Central memory CD8-positive, alpha-beta T cell (primary cell): ENCODE measurements around the gene IL10RA.
A peak's percentile ranks its signal among the peaks of the same experiment; 100 is the strongest.

Experiments
- ATAC-seq: fragments of 150-1000 bp; cut with Tn5 transposase; replicated peaks from 2 replicates; pipeline ENCODE4 v1.10.0; 2022; ENCODE audit warnings: mild to moderate bottlenecking, moderate FRiP score, moderate number of reproducible peaks; ENCODE audit not compliant: poor library complexity, severe bottlenecking; ENCODE audit errors: extremely low read depth
- DNase-seq, 2 donors: peaks; one replicate each; pipeline ENCODE4 v3.0.0; 2021; ENCODE audit warnings: low spot score in 2 of 2
- H3K27ac Mint-ChIP-seq: one replicate; pipeline ENCODE4 v1.8.0; 2022; ENCODE audit warnings: low read depth, mild to moderate bottlenecking, moderate library complexity, mixed read lengths
- H3K27me3 Mint-ChIP-seq: one replicate; pipeline ENCODE4 v1.8.0; 2022; ENCODE audit warnings: mixed read lengths
- H3K36me3 Mint-ChIP-seq: one replicate; pipeline ENCODE4 v1.8.0; 2022; ENCODE audit warnings: mild to moderate bottlenecking, moderate library complexity, mixed read lengths; ENCODE audit not compliant: insufficient read depth
- H3K4me1 Mint-ChIP-seq: one replicate; pipeline ENCODE4 v1.8.0; 2022; ENCODE audit warnings: mixed read lengths
- H3K4me3 Mint-ChIP-seq: one replicate; pipeline ENCODE4 v1.8.0; 2022; ENCODE audit warnings: mild to moderate bottlenecking, moderate library complexity, mixed read lengths
- H3K9me3 Mint-ChIP-seq: one replicate; pipeline ENCODE4 v1.8.0; 2022; ENCODE audit warnings: mixed read lengths

IL10RA gene

GRCh38 chr11:117983163-117983475 lies 3.1 kb upstream of the IL10RA start:
- Mint-ChIP-seq H3K4me1 (peaks cover 72% of the 10 kb centered on the region), H3K27me3 (no peaks in the 10 kb centered on the region), H3K4me3 (no peak overlapping the region), H3K27ac (peak overlapping the region; percentile 98), H3K36me3 (peaks cover 35% of the 10 kb centered on the region), H3K9me3 (no peaks in the 10 kb centered on the region)
- ATAC-seq (no peak), DNase-seq (no peak)

- Mint-ChIP-seq H3K4me3 (peak overlapping the region; percentile 98), H3K9me3 (no peaks in the 10 kb centered on the region), H3K4me1 (peaks cover 80% of the 10 kb centered on the region), H3K36me3 (peaks cover 49% of the 10 kb centered on the region), H3K27me3 (no peaks in the 10 kb centered on the region), H3K27ac (peak overlapping the region; percentile 98)
- DNase-seq (no peak), ATAC-seq (no peak)
These were observed 1.7 kb upstream of the IL10RA start for GRCh38 chr11:117984476-117984875.

GRCh38 chr11:117986981-117987574 lies 884 bp downstream of the IL10RA start:
- Mint-ChIP-seq H3K9me3 (no peaks in the 10 kb centered on the region), H3K36me3 (peaks cover 69% of the 10 kb centered on the region), H3K4me1 (peaks cover 88% of the 10 kb centered on the region), H3K27me3 (no peaks in the 10 kb centered on the region), H3K4me3 (peak overlapping the region; percentile 98), H3K27ac (peak overlapping the region; percentile 98)
- ATAC-seq (peak; percentile 59), DNase-seq (peak in 1 of 2 donors; percentile 56)

GRCh38 chr11:117989351-117990102 lies 3.3 kb downstream of the IL10RA start:
- peak overlapping the region; percentile 98 for H3K4me3 Mint-ChIP-seq
- H3K4me1 Mint-ChIP-seq: peaks cover 92% of the 10 kb centered on the region
- H3K36me3 Mint-ChIP-seq: peaks cover 90% of the 10 kb centered on the region
- no peaks in the 10 kb centered on the region for H3K27me3 Mint-ChIP-seq
- H3K27ac Mint-ChIP-seq: peak overlapping the region; percentile 98
- DNase-seq (no peak), ATAC-seq (no peak)
- H3K9me3 Mint-ChIP-seq: no peaks in the 10 kb centered on the region

GRCh38 chr11:117992136-117992535 lies 5.9 kb downstream of the IL10RA start:
- DNase-seq: no peak
- ATAC-seq: no peak
- peak overlapping the region; percentile 98 for H3K27ac Mint-ChIP-seq
- H3K4me1 Mint-ChIP-seq: peaks cover 92% of the 10 kb centered on the region
- H3K36me3 Mint-ChIP-seq: peaks cover 98% of the 10 kb centered on the region
- no peaks in the 10 kb centered on the region for H3K27me3 Mint-ChIP-seq
- peak overlapping the region; percentile 98 for H3K4me3 Mint-ChIP-seq
- H3K9me3 Mint-ChIP-seq: no peaks in the 10 kb centered on the region

- ATAC-seq: no peak
- no peaks in the 10 kb centered on the region for H3K9me3 Mint-ChIP-seq
These were observed 6.4 kb downstream of the IL10RA start for GRCh38 chr11:117992620-117993019.

GRCh38 chr11:117993988-117994745 lies 8.0 kb downstream of the IL10RA start:
- peak overlapping the region; percentile 98 for H3K4me3 Mint-ChIP-seq
- peaks cover 97% of the 10 kb centered on the region for H3K36me3 Mint-ChIP-seq
- no peaks in the 10 kb centered on the region for H3K27me3 Mint-ChIP-seq
- ATAC-seq (peak; percentile 7), DNase-seq (no peak)
- H3K27ac Mint-ChIP-seq: peak overlapping the region; percentile 72
- no peaks in the 10 kb centered on the region for H3K9me3 Mint-ChIP-seq
- H3K4me1 Mint-ChIP-seq: peaks cover 92% of the 10 kb centered on the region

More at GRCh38 chr11:117992620-117993019, 6.4 kb downstream of the IL10RA start:
- Mint-ChIP-seq H3K4me1 (peaks cover 92% of the 10 kb centered on the region), H3K27me3 (no peaks in the 10 kb centered on the region), H3K36me3 (peaks cover 98% of the 10 kb centered on the region), H3K4me3 (peak overlapping the region; percentile 98), H3K27ac (peak overlapping the region; percentile 72)
- DNase-seq: no peak

- peaks cover 97% of the 10 kb centered on the region for H3K36me3 Mint-ChIP-seq
- H3K27ac Mint-ChIP-seq: peak overlapping the region; percentile 85
- DNase-seq (no peak), ATAC-seq (no peak)
- H3K9me3 Mint-ChIP-seq: no peaks in the 10 kb centered on the region
- H3K27me3 Mint-ChIP-seq: no peaks in the 10 kb centered on the region
- H3K4me1 Mint-ChIP-seq: peaks cover 92% of the 10 kb centered on the region
- peak overlapping the region; percentile 37 for H3K4me3 Mint-ChIP-seq
These were observed 9.3 kb downstream of the IL10RA start for GRCh38 chr11:117995472-117995871.

GRCh38 chr11:117996058-117996457 lies 9.9 kb downstream of the IL10RA start:
- Mint-ChIP-seq H3K9me3 (no peaks in the 10 kb centered on the region), H3K4me1 (peaks cover 94% of the 10 kb centered on the region), H3K36me3 (peaks cover 95% of the 10 kb centered on the region), H3K27me3 (no peaks in the 10 kb centered on the region), H3K27ac (peak overlapping the region; percentile 85), H3K4me3 (peak overlapping the region; percentile 37)
- DNase-seq (no peak), ATAC-seq (no peak)

- H3K27me3 Mint-ChIP-seq: no peaks in the 10 kb centered on the region
- H3K4me3 Mint-ChIP-seq: peak overlapping the region; percentile 27
- H3K9me3 Mint-ChIP-seq: no peaks in the 10 kb centered on the region
These were observed 11.2 kb downstream of the IL10RA start for GRCh38 chr11:117997406-117997805.

GRCh38 chr11:117997823-117998579 lies 11.8 kb downstream of the IL10RA start:
- Mint-ChIP-seq H3K9me3 (no peaks in the 10 kb centered on the region), H3K27ac (peak overlapping the region; percentile 90), H3K27me3 (no peaks in the 10 kb centered on the region), H3K4me3 (peak overlapping the region; percentile 27), H3K36me3 (peaks cover 85% of the 10 kb centered on the region), H3K4me1 (peaks cover 94% of the 10 kb centered on the region)
- DNase-seq (no peak), ATAC-seq (no peak)

More at GRCh38 chr11:117997406-117997805, 11.2 kb downstream of the IL10RA start:
- peaks cover 91% of the 10 kb centered on the region for H3K36me3 Mint-ChIP-seq
- DNase-seq (no peak), ATAC-seq (no peak)
- peak overlapping the region; percentile 90 for H3K27ac Mint-ChIP-seq
- peaks cover 94% of the 10 kb centered on the region for H3K4me1 Mint-ChIP-seq

- H3K27me3 Mint-ChIP-seq: no peaks in the 10 kb centered on the region
- peaks cover 94% of the 10 kb centered on the region for H3K4me1 Mint-ChIP-seq
- H3K9me3 Mint-ChIP-seq: no peaks in the 10 kb centered on the region
- H3K4me3 Mint-ChIP-seq: peak overlapping the region; percentile 27
- H3K36me3 Mint-ChIP-seq: peaks cover 81% of the 10 kb centered on the region
- peak overlapping the region; percentile 90 for H3K27ac Mint-ChIP-seq
- DNase-seq (no peak), ATAC-seq (no peak)
These were observed 12.6 kb downstream of the IL10RA start for GRCh38 chr11:117998664-117999353.
